Activated CD4-positive, alpha-beta T cell treated with anti-CD3 and anti-CD28 coated beads for 1 hour (primary cell): ENCODE results near the gene C1QTNF9.
"Not testable (repeated sequence)": the region's sequence is repeated elsewhere in the genome, so short reads cannot be mapped to it uniquely, and the experiment has no call there.

Experiments
- DNase-seq: peaks from one replicate; pipeline ENCODE4 v3.0.0-alpha.2; 2020

Gene C1QTNF9

DNA sequence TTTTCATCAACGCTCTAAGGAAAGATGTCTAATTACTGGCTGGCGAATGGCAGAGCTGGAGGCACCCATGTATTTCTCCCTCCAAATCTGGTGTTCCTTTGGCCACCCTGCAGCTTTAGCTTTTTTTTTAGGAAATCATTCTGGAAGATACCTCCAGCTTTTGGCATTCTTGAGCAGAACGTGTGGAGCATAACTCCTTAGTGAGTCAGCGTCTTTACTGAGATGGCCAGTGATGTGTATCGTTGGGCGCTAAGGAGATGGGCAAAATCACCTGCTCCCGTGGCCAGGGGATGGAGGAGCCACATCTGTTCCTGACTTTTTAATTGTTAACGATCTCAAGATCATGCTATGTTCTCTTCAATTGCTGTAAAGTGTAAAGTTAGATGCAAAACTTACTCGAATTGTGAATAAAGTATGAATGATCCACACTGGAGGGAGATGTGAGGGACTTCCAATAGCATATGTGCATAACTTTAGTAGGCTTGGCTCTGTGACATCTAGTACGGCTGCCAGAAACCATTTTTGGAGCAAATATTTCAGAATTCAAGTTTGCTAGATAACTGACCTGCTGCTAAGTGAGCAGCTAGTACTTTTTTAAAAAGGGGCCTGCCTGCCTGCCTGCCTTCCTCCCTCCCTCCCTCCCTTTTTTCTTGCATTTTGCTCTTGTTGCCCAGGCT is 24.4 kb upstream of the C1QTNF9 start:
- no peak for DNase-seq

DNA sequence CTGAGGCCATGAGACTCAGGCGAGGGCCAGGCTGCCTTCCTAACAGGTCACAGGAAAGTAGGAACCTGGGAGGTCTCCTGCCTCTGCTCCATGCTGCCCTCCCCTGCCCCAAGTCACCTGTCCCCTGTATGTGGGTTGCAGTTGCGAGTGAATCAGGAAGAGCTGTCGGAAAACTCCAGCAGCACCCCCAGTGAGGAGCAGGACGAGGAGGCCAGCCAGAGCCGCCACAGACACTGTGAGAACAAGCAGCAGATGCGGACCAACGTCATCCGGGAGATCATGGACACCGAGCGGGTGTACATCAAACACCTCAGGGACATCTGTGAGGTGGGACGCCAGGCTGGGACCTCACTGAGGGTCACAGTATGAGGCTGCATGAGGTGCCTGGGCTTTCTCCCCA is 22.8 kb upstream of the C1QTNF9 start:
- no peak for DNase-seq

DNA sequence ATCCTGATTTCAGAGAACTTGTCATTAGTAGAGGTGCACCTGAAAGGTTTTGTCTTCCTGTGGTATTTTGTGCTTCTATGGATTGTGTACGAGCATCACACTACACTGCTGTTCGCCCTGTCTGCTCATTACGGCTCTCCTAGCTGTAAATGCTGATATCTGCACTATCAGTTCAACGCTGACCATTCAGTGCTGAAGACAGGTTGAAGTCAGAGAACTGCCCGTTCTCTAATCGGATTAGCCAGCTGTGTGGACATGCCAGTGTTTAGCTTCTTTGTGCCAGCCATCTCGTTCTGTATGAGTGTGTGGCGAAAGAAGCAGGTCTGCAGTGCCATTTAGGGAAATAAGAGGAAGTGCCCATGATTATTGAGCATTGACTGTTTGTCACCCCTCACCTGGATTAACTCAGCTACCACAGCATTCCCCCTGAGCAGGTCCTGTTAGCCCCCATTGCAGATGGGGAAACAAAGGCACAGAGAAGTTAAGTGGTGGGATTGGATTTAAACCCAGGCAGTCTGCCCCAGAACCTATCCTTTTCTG is 21.6 kb upstream of the C1QTNF9 start:
- no peak for DNase-seq

DNA sequence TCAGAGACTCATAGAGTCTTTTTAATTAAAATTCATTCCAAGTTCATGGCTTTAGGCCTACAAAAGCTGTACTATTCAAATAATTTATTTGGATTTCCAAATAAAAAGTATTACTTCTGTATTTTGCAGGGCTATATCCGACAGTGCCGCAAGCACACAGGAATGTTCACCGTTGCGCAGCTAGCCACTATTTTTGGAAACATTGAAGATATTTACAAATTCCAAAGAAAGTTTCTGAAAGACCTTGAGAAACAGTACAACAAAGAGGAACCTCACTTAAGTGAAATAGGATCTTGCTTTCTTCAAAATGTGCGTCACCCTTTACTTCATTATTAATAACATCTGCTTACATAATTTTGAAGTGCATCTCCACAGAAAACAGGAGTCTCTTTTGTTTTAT is 20.5 kb upstream of the C1QTNF9 start:
- no peak for DNase-seq

DNA sequence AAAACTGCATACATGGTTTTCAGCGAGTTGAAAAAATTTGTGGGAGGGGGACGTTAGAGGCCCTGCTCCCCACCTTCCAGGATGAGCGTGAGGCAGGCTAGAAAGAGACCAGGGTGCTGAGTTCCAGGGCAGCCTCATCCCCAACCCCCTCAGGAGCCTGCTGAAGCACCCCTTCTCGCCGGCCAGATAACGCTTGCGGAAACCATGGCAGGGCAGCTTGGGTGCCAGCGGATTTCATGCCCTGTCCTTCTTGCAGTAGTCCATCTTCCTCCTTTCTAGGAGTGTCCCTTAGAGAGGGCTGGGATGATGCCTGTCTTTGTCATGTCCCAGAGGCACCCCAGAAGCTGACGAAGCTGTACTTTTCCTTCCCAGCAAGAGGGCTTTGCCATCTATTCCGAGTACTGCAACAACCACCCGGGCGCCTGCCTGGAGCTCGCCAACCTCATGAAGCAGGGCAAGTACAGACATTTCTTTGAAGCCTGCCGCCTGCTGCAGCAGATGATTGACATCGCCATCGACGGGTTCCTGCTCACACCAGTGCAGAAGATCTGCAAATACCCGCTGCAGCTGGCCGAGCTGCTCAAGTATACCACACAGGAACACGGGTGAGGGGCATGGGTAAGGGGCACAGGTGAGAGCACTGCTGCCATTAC is 19.0 kb upstream of the C1QTNF9 start:
- no peak for DNase-seq

DNA sequence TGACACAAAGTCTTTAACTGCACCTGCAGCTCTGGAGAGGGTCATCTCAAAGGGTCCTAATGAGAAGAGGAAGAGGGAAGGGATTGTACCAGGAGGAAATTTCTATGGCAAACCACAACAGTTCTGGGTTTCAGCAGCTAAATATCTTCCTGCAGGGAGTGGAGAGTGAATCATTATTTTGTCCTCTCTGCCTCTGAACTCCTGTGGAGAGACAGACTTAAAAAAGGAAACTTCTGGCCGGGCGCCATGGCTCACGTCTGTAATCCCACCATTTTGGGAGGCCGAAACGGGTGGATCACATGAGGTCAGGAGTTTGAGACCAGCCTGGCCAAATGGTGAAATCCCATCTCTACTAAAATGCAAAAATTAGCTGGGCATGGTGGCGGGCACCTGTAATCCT is 16.9 kb upstream of the C1QTNF9 start:
- no peak for DNase-seq

GRCh38 chr13:24293746-24294145 is 15.6 kb upstream of the C1QTNF9 start:
- DNase-seq: no peak

DNA sequence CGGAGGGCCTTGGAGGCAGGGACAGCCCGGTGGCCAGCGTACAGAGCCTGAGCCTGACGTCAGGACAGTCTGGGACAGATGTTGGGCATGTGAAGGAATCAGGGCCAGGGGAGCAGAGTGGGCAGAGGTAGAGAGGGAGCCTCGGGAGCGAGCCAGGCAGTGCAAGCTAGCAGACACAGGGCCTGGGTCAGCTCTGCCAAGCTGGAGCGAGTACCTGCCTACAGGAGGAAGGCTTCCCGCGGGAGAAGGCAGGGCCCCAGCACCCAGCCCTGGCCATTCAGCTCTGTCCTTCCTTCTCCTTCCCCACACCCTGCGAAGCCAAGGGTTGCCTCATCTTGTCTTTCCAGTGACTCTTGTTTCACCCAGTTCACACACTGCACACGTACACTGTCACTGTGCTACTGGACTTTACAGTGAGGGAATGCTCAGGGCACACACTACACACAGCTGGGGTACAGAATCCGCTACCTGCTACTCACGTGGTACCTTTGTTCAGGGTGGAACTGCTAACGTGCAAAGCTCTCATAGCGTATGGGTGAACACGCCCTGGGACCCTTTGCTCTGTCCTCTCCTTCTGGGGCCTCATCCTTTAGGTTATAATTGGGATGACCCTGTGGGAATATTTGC is 9.8 kb upstream of the C1QTNF9 start:
- DNase-seq: no peak

- DNase-seq: no peak
Observed at GRCh38 chr13:24301434-24301833, 7.9 kb upstream of the C1QTNF9 start.

- no peak for DNase-seq
Observed at GRCh38 chr13:24301911-24302310, 7.5 kb upstream of the C1QTNF9 start.

- DNase-seq: no peak
Observed at GRCh38 chr13:24304620-24305019, 4.8 kb upstream of the C1QTNF9 start.

- no peak for DNase-seq
Observed at GRCh38 chr13:24306632-24307031, 2.7 kb upstream of the C1QTNF9 start.

GRCh38 chr13:24307211-24308067 is 1.9 kb upstream of the C1QTNF9 start:
- no peak for DNase-seq

DNA sequence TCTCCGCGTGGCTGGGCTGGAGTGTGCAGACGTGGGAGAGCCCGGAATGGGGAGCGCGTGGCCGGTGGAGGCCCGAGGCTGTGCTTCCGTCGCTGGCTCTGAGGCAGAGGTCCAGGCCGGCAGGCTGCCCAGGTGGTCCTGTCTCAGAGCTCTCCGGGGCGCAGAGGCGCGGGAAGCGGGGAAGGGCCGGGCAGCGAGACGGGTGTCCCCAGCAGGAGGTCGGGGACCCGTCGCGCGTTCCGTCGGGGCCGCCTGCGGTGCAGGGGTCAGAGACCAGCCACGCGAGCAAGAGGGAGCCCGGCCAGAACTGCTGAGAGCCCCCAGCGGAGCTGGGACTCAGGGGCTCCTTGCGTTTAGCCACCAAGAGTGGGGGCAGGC is 1.3 kb upstream of the C1QTNF9 start:
- no peak for DNase-seq

DNA sequence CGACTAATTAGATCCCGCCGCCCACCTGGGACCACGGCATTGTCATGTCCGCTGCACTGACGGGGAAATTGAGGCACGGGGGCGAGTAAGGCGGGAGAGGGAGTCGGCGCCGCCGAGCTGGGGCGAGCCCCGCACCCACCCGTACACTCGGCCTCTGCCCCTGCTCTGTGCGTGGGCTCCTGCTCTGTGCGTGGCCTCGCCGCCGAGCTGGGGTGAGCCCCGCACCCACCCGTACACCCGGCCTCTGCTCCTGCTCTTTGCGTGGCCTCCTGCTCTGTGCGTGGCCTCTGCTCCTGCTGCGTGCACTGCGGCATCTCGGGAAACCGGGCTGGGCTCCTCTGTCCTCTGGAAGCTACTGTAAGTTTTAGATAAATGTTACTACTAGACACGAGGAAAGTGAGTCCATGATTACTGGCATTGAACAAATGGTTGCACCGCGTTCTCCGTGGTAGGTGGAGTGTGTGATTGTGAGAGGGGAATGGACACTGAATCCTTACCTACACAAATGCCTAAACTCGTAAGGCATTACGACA is 826 bp upstream of the C1QTNF9 start:
- no peak for DNase-seq

DNA sequence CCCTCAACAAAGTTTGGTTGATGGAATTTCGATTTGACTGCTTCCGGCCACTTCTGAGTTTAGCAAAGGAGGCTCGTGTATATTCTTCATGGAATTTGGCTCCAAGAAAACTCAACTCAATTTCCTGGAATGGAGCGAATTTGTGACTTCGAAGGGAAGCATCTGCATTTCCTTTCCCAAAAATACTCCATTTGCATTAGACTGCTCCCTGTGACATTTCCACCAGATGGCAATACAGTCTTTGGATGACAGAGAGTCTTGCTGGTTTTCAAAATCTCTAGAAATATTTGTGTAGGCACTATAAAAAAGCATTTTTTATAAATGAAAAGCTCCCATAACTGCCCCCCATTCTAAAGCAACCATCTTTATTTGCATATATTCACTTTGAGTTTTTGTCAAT is 4.1 kb downstream of the C1QTNF9 start:
- no peak for DNase-seq

- not testable (repeated sequence) for DNase-seq
Observed at GRCh38 chr13:24317835-24318234, 8.5 kb downstream of the C1QTNF9 start.

GRCh38 chr13:24318878-24319277 is 9.5 kb downstream of the C1QTNF9 start:
- DNase-seq: not testable (repeated sequence)

GRCh38 chr13:24319641-24320040 is 10.3 kb downstream of the C1QTNF9 start:
- DNase-seq: not testable (repeated sequence)

GRCh38 chr13:24321416-24321815 is 12.0 kb downstream of the C1QTNF9 start:
- not testable (repeated sequence) for DNase-seq

DNA sequence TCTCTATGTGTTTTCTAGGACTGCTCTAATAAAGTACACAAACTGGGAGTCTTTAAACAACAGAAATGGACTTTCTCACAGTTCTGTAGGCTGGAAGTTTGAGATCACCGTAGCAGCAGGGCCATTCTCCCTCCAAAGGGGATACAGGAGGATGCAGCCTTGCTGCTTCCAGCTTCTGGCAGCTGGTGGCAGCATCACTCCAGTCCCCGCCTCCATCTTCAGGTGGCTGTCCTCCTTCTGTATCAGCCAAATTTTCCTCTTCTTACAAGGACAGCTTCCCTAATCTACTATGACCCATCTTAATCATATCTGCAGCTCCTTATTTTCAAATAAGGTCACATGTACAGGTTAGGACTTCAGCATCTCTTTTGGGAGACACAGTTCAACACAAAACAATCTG is 13.1 kb downstream of the C1QTNF9 start:
- not testable (repeated sequence) for DNase-seq

GRCh38 chr13:24323036-24323738 is 13.8 kb downstream of the C1QTNF9 start:
- no peak for DNase-seq
